Renal pelvis (tissue), 12 donors: ENCODE results near the gene CD24. TPM values are rescaled to one million over a fixed set of nuclear protein-coding genes. Genes with fewer than 3 reads are reported as not detected.
A peak's percentile ranks its signal among the peaks of the same experiment; 100 is the strongest.
"Not testable (repeated sequence)": the region's sequence is repeated elsewhere in the genome, so short reads cannot be mapped to it uniquely, and the experiment has no call there.

Experiments
- DNase-seq: peaks from one replicate; pipeline ENCODE4 v3.0.0-alpha.2; 2013
- long read RNA-seq, 16 experiments: transcript quantifications; one replicate each; lab custom pipeline, GENCODE V29; 2026
- polyA plus RNA-seq, 3 donors: library from polyadenylated mRNA; unstranded; fragments of 120-200 nt; gene quantifications; one replicate each; pipeline ENCODE4 v1.2.1, GENCODE V29; 2013; ENCODE audit not compliant: insufficient read length in 3 of 3

CD24 gene, protein sequence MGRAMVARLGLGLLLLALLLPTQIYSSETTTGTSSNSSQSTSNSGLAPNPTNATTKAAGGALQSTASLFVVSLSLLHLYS
- 1,000 to 10,000 TPM in 2 of 3 donors, 100 to 1,000 TPM in 1; 843 to 1,054 (median 1,043) TPM for polyA plus RNA-seq
- long read RNA-seq, donor 1, transcript CD24-204 (3 exons, 2,513 nt) = minor isoform, 12 of 412 reads
- long read RNA-seq, donor 1, transcript CD24-201 (2 exons, 2,180 nt) = major isoform, 395 of 412 reads
- long read RNA-seq, donor 1, partial matches to known transcripts = 0 of 412 reads
- long read RNA-seq, donor 1, other reads (novel, unspliced or antisense) = 0 of 412 reads
- long read RNA-seq, donor 2, transcript CD24-201 (2 exons, 2,180 nt) = major isoform, 365 of 375 reads
- long read RNA-seq, donor 2, transcript CD24-204 (3 exons, 2,513 nt) = minor isoform, 8 of 375 reads
- long read RNA-seq, donor 2, partial matches to known transcripts = 0 of 375 reads
- long read RNA-seq, donor 2, other reads (novel, unspliced or antisense) = 0 of 375 reads
- long read RNA-seq, donor 3, transcript CD24-201 (2 exons, 2,180 nt) = major isoform, 415 of 438 reads
- long read RNA-seq, donor 3, transcript CD24-202 (3 exons, 802 nt) = minor isoform, 6 of 438 reads
- long read RNA-seq, donor 3, transcript CD24-204 (3 exons, 2,513 nt) = minor isoform, 17 of 438 reads
- long read RNA-seq, donor 3, partial matches to known transcripts = 0 of 438 reads
- long read RNA-seq, donor 3, other reads (novel, unspliced or antisense) = 0 of 438 reads
- long read RNA-seq, donor 4, transcript CD24-201 (2 exons, 2,180 nt) = major isoform, 417 of 429 reads
- long read RNA-seq, donor 4, transcript CD24-204 (3 exons, 2,513 nt) = minor isoform, 9 of 429 reads
- long read RNA-seq, donor 4, partial matches to known transcripts = 0 of 429 reads
- long read RNA-seq, donor 4, other reads (novel, unspliced or antisense) = 0 of 429 reads
- long read RNA-seq, donor 5, transcript CD24-202 (3 exons, 802 nt) = minor isoform, 5 of 256 reads
- long read RNA-seq, donor 5, transcript CD24-201 (2 exons, 2,180 nt) = major isoform, 246 of 256 reads
- long read RNA-seq, donor 5, partial matches to known transcripts = 0 of 256 reads
- long read RNA-seq, donor 5, other reads (novel, unspliced or antisense) = 0 of 256 reads
- long read RNA-seq, donor 6, transcript CD24-204 (3 exons, 2,513 nt) = minor isoform, 12 of 246 reads
- long read RNA-seq, donor 6, transcript CD24-201 (2 exons, 2,180 nt) = major isoform, 231 of 246 reads
- long read RNA-seq, donor 6, partial matches to known transcripts = 0 of 246 reads
- long read RNA-seq, donor 6, other reads (novel, unspliced or antisense) = 0 of 246 reads
- long read RNA-seq, donor 7, transcript CD24-201 (2 exons, 2,180 nt) = major isoform, 559 of 580 reads
- long read RNA-seq, donor 7, transcript CD24-204 (3 exons, 2,513 nt) = minor isoform, 12 of 580 reads
- long read RNA-seq, donor 7, transcript CD24-202 (3 exons, 802 nt) = minor isoform, 5 of 580 reads
- long read RNA-seq, donor 7, partial matches to known transcripts = 0 of 580 reads
- long read RNA-seq, donor 7, other reads (novel, unspliced or antisense) = 0 of 580 reads
- long read RNA-seq, donor 8, transcript CD24-201 (2 exons, 2,180 nt) = major isoform, 9 of 12 reads
- long read RNA-seq, donor 8, partial matches to known transcripts = 0 of 12 reads
- long read RNA-seq, donor 8, other reads (novel, unspliced or antisense) = 0 of 12 reads
- long read RNA-seq, donor 9, transcript CD24-204 (3 exons, 2,513 nt) = minor isoform, 23 of 504 reads
- long read RNA-seq, donor 9, transcript CD24-201 (2 exons, 2,180 nt) = major isoform, 476 of 504 reads
- long read RNA-seq, donor 9, partial matches to known transcripts = 0 of 504 reads
- long read RNA-seq, donor 9, other reads (novel, unspliced or antisense) = 0 of 504 reads
- long read RNA-seq, donor 10, transcript CD24-204 (3 exons, 2,513 nt) = minor isoform, 6 of 470 reads
- long read RNA-seq, donor 10, transcript CD24-201 (2 exons, 2,180 nt) = major isoform, 458 of 470 reads
- long read RNA-seq, donor 10, partial matches to known transcripts = 0 of 470 reads
- long read RNA-seq, donor 10, other reads (novel, unspliced or antisense) = 0 of 470 reads
- long read RNA-seq, donor 11, transcript CD24-201 (2 exons, 2,180 nt) = major isoform, 302 of 322 reads
- long read RNA-seq, donor 11, transcript CD24-204 (3 exons, 2,513 nt) = minor isoform, 15 of 322 reads
- long read RNA-seq, donor 11, partial matches to known transcripts = 0 of 322 reads
- long read RNA-seq, donor 11, other reads (novel, unspliced or antisense) = 0 of 322 reads
- long read RNA-seq, donor 12, transcript CD24-202 (3 exons, 802 nt) = minor isoform, 6 of 481 reads
- long read RNA-seq, donor 12, transcript CD24-204 (3 exons, 2,513 nt) = minor isoform, 9 of 481 reads
- long read RNA-seq, donor 12, transcript CD24-201 (2 exons, 2,180 nt) = major isoform, 466 of 481 reads
- long read RNA-seq, donor 12, partial matches to known transcripts = 0 of 481 reads
- long read RNA-seq, donor 12, other reads (novel, unspliced or antisense) = 0 of 481 reads
- long read RNA-seq, donor 13, transcript CD24-201 (2 exons, 2,180 nt) = major isoform, 256 of 270 reads
- long read RNA-seq, donor 13, transcript CD24-202 (3 exons, 802 nt) = minor isoform, 5 of 270 reads
- long read RNA-seq, donor 13, transcript CD24-204 (3 exons, 2,513 nt) = minor isoform, 9 of 270 reads
- long read RNA-seq, donor 13, partial matches to known transcripts = 0 of 270 reads
- long read RNA-seq, donor 13, other reads (novel, unspliced or antisense) = 0 of 270 reads
- long read RNA-seq, donor 14, transcript CD24-201 (2 exons, 2,180 nt) = major isoform, 816 of 966 reads
- long read RNA-seq, donor 14, transcript CD24-202 (3 exons, 802 nt) = minor isoform, 15 of 966 reads
- long read RNA-seq, donor 14, transcript CD24-204 (3 exons, 2,513 nt) = minor isoform, 21 of 966 reads
- long read RNA-seq, donor 14, partial matches to known transcripts = 77 of 966 reads
- long read RNA-seq, donor 14, other reads (novel, unspliced or antisense) = 32 of 966 reads
- long read RNA-seq, donor 15, transcript CD24-201 (2 exons, 2,180 nt) = major isoform, 296 of 582 reads
- long read RNA-seq, donor 15, transcript CD24-204 (3 exons, 2,513 nt) = minor isoform, 11 of 582 reads
- long read RNA-seq, donor 15, partial matches to known transcripts = 268 of 582 reads
- long read RNA-seq, donor 15, other reads (novel, unspliced or antisense) = 0 of 582 reads
- long read RNA-seq, donor 16, transcript CD24-202 (3 exons, 802 nt) = minor isoform, 9 of 545 reads
- long read RNA-seq, donor 16, transcript CD24-204 (3 exons, 2,513 nt) = minor isoform, 14 of 545 reads
- long read RNA-seq, donor 16, transcript CD24-201 (2 exons, 2,180 nt) = major isoform, 519 of 545 reads
- long read RNA-seq, donor 16, partial matches to known transcripts = 0 of 545 reads
- long read RNA-seq, donor 16, other reads (novel, unspliced or antisense) = 0 of 545 reads

GRCh38 chr6:106974336-106974998 is at the start of gene CD24:
TSS of gene CD24 (minus strand) at chr6:106974729. CDS start at chr6:106974646, 83 bp downstream.
- peak; percentile 71 for DNase-seq

GRCh38 chr6:107021446-107022185 is 47.1 kb upstream of the CD24 start:
- DNase-seq = no peak

DNA sequence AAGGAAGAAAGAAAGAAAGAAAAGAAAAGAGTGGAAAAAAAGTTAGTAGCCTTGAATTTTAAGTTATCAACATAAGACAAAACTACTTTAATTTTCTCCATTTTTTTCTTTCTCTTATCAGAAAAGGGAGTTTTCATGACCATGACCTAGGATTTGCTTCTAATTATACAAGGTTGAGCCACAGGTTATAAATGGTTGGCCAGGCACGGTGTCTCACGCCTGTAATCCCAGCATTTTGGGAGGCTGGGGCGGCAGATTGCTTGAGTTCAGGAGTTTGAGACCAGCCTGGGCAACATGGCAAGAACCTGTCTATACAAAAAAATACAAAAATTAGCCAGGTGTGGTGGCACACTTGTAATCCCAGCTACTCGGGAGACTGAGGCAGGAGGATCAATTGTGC is 45.7 kb upstream of the CD24 start:
- no peak for DNase-seq

DNA sequence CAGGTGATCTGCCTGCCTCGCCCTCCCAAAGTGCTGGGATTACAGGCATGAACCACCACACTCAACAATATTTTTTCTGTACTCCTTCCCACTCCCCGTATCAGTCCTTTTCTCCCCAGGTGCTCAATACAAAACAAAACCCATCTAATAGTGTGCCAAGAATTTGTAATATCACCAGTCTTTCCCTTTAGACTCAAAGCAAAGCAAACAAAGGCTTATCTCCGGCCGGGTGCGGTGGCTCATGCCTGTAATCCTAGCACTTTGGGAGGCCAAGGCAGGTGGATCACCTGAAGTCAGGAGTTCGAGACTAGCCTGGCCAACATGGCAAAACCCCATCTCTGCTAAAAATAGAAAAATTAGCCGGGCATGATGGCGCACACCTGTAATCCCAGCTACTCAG is 45.1 kb upstream of the CD24 start:
- DNase-seq = not testable (repeated sequence)

DNA sequence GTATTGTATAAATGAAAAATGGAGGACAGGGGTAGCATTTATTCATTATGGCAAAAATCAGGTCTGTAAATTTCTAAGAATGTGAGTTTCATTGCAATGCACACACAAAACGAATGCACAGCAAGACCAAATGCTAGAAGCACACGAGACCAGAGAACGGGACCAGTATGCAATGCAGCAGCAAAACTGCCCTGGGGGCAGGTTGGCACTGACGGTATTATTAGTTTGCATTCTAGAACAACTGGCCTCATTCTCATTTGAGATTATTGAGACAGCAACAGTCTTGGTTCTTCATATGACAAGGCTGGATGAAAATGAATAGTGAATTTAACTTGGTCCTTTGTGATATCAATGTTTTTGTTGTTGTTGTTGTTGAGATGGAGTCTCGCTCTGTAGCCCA is 44.5 kb upstream of the CD24 start:
- DNase-seq = no peak

DNA sequence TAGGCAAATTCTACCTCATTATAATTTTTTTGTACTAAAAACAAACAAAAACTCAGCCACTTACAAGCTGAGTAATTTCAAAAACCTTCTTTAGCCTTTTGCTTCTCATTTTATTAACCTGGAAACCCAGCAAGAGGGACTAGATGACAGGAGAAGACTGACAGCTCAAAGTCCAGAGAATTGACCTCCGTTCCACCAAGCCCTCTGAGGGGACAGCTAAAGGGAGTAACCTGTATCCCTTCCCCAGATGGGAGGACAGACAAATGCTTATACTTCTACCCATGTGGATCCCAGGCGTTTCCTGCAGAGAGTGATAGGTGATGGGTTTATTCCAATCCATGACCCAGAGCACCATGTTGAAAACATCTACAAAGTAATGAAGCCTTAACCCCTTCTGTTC is 35.0 kb upstream of the CD24 start:
- DNase-seq = no peak

DNA sequence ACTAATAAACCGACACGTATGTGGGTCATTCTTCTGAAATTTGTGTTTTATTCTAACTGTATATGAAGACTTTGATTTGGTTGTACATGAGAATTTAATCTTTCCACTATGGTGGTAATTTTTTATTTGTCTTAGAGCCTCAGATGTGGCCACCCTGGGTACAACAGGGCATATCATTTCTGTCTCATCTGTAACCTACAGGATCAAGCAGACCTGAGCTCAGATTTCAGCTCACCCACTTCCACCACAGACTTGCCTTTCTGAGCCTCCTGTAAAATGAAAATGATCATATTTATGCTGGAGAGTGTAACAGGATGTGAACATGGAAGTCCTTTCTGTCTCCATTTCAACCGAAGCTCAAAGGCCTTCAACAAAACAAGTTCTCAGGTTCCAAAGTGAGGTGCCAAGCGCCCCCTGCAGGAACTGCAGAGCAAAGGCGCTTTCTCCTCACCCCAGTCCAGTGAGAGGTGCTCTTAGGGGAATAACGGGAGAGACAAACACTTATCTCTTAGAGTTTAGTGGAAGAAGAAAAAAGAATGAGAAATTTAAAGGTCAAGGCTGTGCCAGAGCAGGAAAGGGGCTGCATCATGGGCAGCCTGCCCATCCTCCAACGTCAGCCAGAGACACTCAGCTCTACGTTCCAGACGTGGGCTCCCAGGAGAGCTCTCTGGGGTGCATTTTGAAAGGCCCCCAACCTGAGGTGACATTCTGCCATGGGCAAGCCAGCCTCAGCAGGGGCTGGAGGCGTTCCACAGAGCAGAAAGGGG is 23.0 kb upstream of the CD24 start:
- DNase-seq = peak; percentile 63

DNA sequence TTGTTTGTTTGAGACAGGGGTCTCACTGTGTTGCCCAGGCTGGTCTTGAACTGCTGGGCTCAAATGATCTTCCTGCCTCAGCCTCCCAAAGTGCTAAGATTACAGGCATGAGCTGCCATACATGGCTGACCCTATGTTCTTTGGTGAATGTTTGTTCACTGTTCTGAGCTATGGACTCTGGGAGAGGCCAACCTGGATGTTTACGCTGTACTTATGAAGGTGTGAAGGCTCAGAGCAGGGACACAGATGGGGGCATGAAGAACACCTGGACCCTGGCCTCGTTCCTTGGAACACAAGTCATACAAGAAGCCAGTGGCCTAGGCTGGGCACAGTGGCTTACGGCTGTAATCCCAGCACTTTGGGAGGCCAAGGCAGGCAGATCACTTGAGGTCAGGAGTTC is 21.1 kb upstream of the CD24 start:
- no peak for DNase-seq

GRCh38 chr6:106989737-106990136 is 15.2 kb upstream of the CD24 start:
- DNase-seq = not testable (repeated sequence)

DNA sequence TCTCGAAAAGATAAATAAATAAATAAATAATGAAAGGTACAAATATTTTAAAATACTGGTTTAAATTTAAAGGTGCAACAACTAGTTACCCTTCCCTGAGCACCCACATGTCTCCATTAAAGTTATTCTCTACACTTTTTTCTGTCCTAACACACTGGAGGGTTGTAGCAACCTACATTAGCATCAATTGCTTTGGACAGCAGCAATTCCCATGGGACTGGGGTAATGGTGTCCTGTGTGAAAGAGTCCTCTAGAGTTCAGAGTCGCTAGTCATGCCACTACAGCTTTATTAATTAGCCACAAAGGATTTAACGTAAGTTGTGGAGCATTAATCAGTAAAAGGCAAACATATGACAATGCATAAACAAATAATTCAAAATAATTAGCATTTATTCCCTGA is 14.1 kb upstream of the CD24 start:
- no peak for DNase-seq

DNA sequence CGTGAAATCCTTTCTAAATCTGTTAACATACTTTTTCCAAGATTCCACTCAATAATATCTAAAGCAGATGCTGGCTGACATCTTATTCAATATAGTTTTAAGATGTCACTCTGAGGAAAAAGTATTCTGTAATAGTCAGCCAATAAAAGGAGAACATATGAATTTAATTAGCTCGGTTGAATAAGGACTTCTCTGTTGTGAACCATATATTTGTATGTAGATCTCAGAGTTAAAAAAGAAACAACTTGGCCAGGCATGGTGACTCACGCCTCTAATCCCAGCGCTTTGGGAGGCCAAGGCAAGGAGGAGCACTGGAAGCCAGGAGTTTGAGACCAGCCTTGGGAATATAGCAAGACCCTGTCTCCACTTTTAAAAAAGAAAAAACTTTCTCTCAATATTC is 7.4 kb upstream of the CD24 start:
- no peak for DNase-seq

GRCh38 chr6:106980926-106981325 is 6.4 kb upstream of the CD24 start:
- DNase-seq = no peak

- DNase-seq = peak; percentile 86
Measured at GRCh38 chr6:106979435-106979884, 4.9 kb upstream of the CD24 start.

DNA sequence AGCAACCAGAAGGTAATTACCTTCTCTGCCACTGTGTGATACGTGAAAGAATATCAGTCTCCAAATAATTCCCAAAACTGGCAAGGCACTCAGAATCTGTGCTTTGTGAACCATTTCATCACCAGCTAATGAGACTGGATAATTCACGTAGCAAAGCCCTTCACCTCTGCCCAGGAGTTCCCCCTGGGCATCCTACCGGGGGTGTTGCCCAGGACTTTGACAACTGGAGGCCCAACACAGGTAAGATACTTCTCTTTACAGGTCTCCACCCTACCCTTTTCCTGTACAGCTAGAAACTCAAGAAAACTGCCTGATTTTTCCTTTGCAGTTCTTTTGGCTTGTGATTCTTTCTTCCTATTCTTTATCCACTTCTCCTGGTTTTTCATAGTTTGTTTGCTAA is 2.7 kb upstream of the CD24 start:
- no peak for DNase-seq

DNA sequence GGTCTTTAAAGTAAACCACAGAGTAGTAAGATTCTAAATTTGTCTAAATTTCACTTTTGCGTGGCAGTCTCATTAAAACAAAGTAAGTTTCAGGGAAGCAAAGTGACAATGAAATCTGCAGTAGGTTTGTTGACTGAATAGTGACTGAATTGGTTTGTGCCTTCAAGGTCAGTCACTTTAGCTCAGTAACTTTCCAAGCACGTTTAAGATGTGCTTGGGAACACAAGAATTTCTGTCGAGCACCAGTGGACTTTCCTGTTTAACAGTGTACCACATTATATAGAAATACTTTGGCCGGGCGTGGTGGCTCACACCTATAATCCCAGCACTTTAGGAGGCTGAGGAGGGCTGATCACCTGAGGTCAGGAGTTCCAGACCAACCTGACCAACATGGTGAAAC is 1.7 kb upstream of the CD24 start:
- DNase-seq = peak; percentile 54
